ENCODE results near the gene SPARCL1. TPM values are rescaled to one million over a fixed set of nuclear protein-coding genes. Genes with fewer than 3 reads are reported as not detected.
"Not testable (repeated sequence)": the region's sequence is repeated elsewhere in the genome, so short reads cannot be mapped to it uniquely, and the experiment has no call there.

Gene SPARCL1
- total RNA-seq, 1 donor from 2014 or later, result 539 TPM

GRCh38 chr4:87442889-87443288, 86.3 kb downstream of the SPARCL1 start:
- no peak for DNase-seq (ENCODE audit: low spot score)

- no peak for DNase-seq (ENCODE audit: low spot score)
These were observed 95.8 kb downstream of the SPARCL1 start for GRCh38 chr4:87433342-87433741.

GRCh38 chr4:87430038-87430437, 99.1 kb downstream of the SPARCL1 start:
- DNase-seq (ENCODE audit: low spot score), result no peak

- no peak for DNase-seq (ENCODE audit: low spot score)
These were observed 100.2 kb downstream of the SPARCL1 start for GRCh38 chr4:87428979-87429378.

GRCh38 chr4:87427518-87427868, 101.7 kb downstream of the SPARCL1 start:
- DNase-seq (ENCODE audit: low spot score), result no peak

- no peak for DNase-seq (ENCODE audit: low spot score)
These were observed 102.2 kb downstream of the SPARCL1 start for GRCh38 chr4:87426865-87427517.

- DNase-seq (ENCODE audit: low spot score), result no peak
These were observed 103.5 kb downstream of the SPARCL1 start for GRCh38 chr4:87425711-87426110.

GRCh38 chr4:87424099-87424543, 105.1 kb downstream of the SPARCL1 start:
- not testable (repeated sequence) for DNase-seq (ENCODE audit: low spot score)

Other genes starting within 250 kb of the SPARCL1 start
- 0.95 TPM for gene HSD17B13, start 206.5 kb downstream of the SPARCL1 start, total RNA-seq
- 264 TPM for gene HSD17B11, start 138.2 kb downstream of the SPARCL1 start, total RNA-seq
- gene NUDT9, start 106.8 kb downstream of the SPARCL1 start, total RNA-seq, result 56.9 TPM
- not detected for gene DSPP, start 79.2 kb upstream of the SPARCL1 start, total RNA-seq
- gene DMP1, start 120.9 kb upstream of the SPARCL1 start, total RNA-seq, result not detected

Measured in mucosa of gallbladder (tissue), 1 donor.